LoVo (cell line): ENCODE results near the gene HRAS.
"Not testable (repeated sequence)": the region's sequence is repeated elsewhere in the genome, so short reads cannot be mapped to it uniquely, and the experiment has no call there.

Source experiments
- DNase-seq: peaks from one replicate; pipeline ENCODE4 v3.0.0-alpha.2; 2016; ENCODE audit warnings: low spot score

HRAS gene

GRCh38 chr11:532986-533585 lies 2.3 kb downstream of the HRAS start:
- DNase-seq, result no peak

GRCh38 chr11:532527-532985 lies 2.8 kb downstream of the HRAS start:
- no peak for DNase-seq

- no peak for DNase-seq
These were observed 3.4 kb downstream of the HRAS start for GRCh38 chr11:531919-532526.

- DNase-seq, result no peak
These were observed 4.2 kb downstream of the HRAS start for GRCh38 chr11:530960-531831.

- no peak for DNase-seq
These were observed 5.5 kb downstream of the HRAS start for GRCh38 chr11:529728-530411.

- DNase-seq, result no peak
These were observed 6.3 kb downstream of the HRAS start for GRCh38 chr11:528815-529727.

- DNase-seq, result no peak
These were observed 7.1 kb downstream of the HRAS start for GRCh38 chr11:528166-528814.

- DNase-seq, result no peak
These were observed 9.2 kb downstream of the HRAS start for GRCh38 chr11:526192-526591.

GRCh38 chr11:521177-521688 lies 14.1 kb downstream of the HRAS start:
- DNase-seq, result no peak

- no peak for DNase-seq
These were observed 14.8 kb downstream of the HRAS start for GRCh38 chr11:520428-521176.

GRCh38 chr11:518463-519202 lies 16.7 kb downstream of the HRAS start:
- DNase-seq, result peak; percentile 94

- not testable (repeated sequence) for DNase-seq
These were observed 18.3 kb downstream of the HRAS start for GRCh38 chr11:516918-517685.

GRCh38 chr11:516400-516799 lies 19.0 kb downstream of the HRAS start:
- DNase-seq, result no peak

- no peak for DNase-seq
These were observed 20.2 kb downstream of the HRAS start for GRCh38 chr11:515131-515530.

GRCh38 chr11:514606-515005 lies 20.8 kb downstream of the HRAS start:
- no peak for DNase-seq

GRCh38 chr11:512761-513595 lies 22.4 kb downstream of the HRAS start:
- no peak for DNase-seq

- DNase-seq, result no peak
These were observed 26.4 kb downstream of the HRAS start for GRCh38 chr11:508956-509355.
